Mucosa of descending colon (tissue), 3 donors: ENCODE data around the gene RPRD2. TPM values are rescaled to one million over a fixed set of nuclear protein-coding genes. Genes with fewer than 3 reads are reported as not detected.

Experiments
- ATAC-seq: fragments of 200-7000 bp; cut with Tn5 transposase; one replicate; pipeline ENCODE4 v1.9.1; 2020; ENCODE audit warnings: mild to moderate bottlenecking, moderate library complexity
- DNase-seq, 3 donors: peaks; one replicate each; pipeline ENCODE4 v3.0.0-alpha.2; 2020
- H3K36me3 ChIP-seq: fragments of 200-600 bp; one replicate; pipeline ENCODE4 v1.8.0; 2021; ENCODE audit warnings: low read depth, mild to moderate bottlenecking
- H3K4me1 ChIP-seq: fragments of 200-600 bp; one replicate; pipeline ENCODE4 v1.8.0; 2021; ENCODE audit warnings: low read depth, mild to moderate bottlenecking
- H3K4me3 ChIP-seq: fragments of 200-600 bp; one replicate; pipeline ENCODE4 v1.8.0; 2021; ENCODE audit warnings: mild to moderate bottlenecking
- H3K9me3 ChIP-seq: fragments of 200-600 bp; one replicate; pipeline ENCODE4 v1.8.0; 2021; ENCODE audit warnings: mild to moderate bottlenecking
- intact Hi-C, 2 donors: fragments of 100-400 bp; cut with DNase I in 1 of 2; cut with micrococcal nuclease in 1 of 2; formaldehyde crosslinking; loops; one replicate each; pipeline versions ENCODE4 v1.11.0 to v1.11.1; 2022; cut with DNase I, micrococcal nuclease
- total RNA-seq, 3 donors: library from RNA; stranded (reverse); fragmentation: NEBNext Ultra II Directional in 2 of 3; extraction: Animal tissue kit (Norgen Biotek cat#: 25700) in 2 of 3; gene quantifications; one replicate each; pipeline versions ENCODE4 v1.2.1 to v1.2.4, GENCODE V29; 2021 to 2023
- TF ChIP-seq, protein P1 (sequence below): fragments of 200-600 bp; IDR thresholded peaks from one replicate; pipeline ENCODE4 v1.8.0; 2022; ENCODE audit warnings: antibody characterized with exemption, mild to moderate bottlenecking
- donor health status: DM: no; HTN: no; CAD: no; lungs with moderate emphysema.
- donor health status: DM: no; HTN: no; CAD: no.
- donor health status: DM: no; HTN: yes; CAD: no.

Gene RPRD2
- total RNA-seq, 3 donors from 2014 or later, result 28.3 to 43.1 (median 32.4) TPM

GRCh38 chr1:150511551-150511950, 147.6 kb downstream of the RPRD2 start:
- DNase-seq, result no peak
- no peak for ATAC-seq

GRCh38 chr1:150511985-150512660, 148.2 kb downstream of the RPRD2 start:
- intact Hi-C loops, result no loop called here
- Histone ChIP-seq H3K9me3 (no peaks in the 10 kb centered on the region), H3K4me1 (peaks cover 13% of the 10 kb centered on the region), H3K4me3 (no peak overlapping the region), H3K36me3 (no peaks in the 10 kb centered on the region)
- DNase-seq (no peak), ATAC-seq (no peak)
- TF ChIP-seq, protein P1, sequence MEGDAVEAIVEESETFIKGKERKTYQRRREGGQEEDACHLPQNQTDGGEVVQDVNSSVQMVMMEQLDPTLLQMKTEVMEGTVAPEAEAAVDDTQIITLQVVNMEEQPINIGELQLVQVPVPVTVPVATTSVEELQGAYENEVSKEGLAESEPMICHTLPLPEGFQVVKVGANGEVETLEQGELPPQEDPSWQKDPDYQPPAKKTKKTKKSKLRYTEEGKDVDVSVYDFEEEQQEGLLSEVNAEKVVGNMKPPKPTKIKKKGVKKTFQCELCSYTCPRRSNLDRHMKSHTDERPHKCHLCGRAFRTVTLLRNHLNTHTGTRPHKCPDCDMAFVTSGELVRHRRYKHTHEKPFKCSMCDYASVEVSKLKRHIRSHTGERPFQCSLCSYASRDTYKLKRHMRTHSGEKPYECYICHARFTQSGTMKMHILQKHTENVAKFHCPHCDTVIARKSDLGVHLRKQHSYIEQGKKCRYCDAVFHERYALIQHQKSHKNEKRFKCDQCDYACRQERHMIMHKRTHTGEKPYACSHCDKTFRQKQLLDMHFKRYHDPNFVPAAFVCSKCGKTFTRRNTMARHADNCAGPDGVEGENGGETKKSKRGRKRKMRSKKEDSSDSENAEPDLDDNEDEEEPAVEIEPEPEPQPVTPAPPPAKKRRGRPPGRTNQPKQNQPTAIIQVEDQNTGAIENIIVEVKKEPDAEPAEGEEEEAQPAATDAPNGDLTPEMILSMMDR, result no peak

More at GRCh38 chr1:150511551-150511950, 147.6 kb downstream of the RPRD2 start:
- Histone ChIP-seq H3K9me3 (no peaks in the 10 kb centered on the region), H3K36me3 (no peaks in the 10 kb centered on the region), H3K4me1 (peaks cover 8% of the 10 kb centered on the region), H3K4me3 (no peak overlapping the region)
- intact Hi-C loops, result no loop called here
- TF ChIP-seq, protein P1, result no peak

GRCh38 chr1:150512846-150513245, 148.9 kb downstream of the RPRD2 start:
- TF ChIP-seq, protein P1, result no peak
- peaks cover 16% of the 10 kb centered on the region for H3K4me1 ChIP-seq
- no peaks in the 10 kb centered on the region for H3K36me3 ChIP-seq
- no peak for DNase-seq
- no peaks in the 10 kb centered on the region for H3K9me3 ChIP-seq
- intact Hi-C loops, result no loop called here
- no peak for ATAC-seq
- H3K4me3 ChIP-seq, result no peak overlapping the region

DNA sequence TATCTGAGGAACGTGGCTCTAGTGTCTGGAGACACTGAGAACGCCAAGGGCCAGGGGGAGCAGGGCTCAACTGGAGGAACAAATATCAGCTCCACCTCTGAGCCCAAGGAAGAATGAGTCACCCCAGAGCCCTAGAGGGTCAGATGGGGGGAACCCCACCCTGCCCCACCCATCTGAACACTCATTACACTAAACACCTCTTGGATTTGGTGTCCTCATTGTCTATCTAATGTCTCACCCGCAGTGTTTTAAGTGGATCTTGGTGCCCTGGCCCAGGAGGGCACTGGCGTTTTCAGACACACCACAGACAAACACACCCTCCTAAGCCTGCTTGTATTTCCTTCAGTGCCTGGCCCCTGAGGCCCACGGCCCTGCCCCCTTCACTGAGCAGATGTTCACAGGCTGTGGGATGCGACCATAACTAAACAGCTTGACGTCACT, 149.4 kb downstream of the RPRD2 start:
- Histone ChIP-seq H3K9me3 (no peaks in the 10 kb centered on the region), H3K36me3 (no peaks in the 10 kb centered on the region), H3K4me3 (no peak overlapping the region), H3K4me1 (peaks cover 16% of the 10 kb centered on the region)
- intact Hi-C loops, result no loop called here
- TF ChIP-seq, protein P1, result no peak
- no peak for ATAC-seq
- no peak for DNase-seq

DNA sequence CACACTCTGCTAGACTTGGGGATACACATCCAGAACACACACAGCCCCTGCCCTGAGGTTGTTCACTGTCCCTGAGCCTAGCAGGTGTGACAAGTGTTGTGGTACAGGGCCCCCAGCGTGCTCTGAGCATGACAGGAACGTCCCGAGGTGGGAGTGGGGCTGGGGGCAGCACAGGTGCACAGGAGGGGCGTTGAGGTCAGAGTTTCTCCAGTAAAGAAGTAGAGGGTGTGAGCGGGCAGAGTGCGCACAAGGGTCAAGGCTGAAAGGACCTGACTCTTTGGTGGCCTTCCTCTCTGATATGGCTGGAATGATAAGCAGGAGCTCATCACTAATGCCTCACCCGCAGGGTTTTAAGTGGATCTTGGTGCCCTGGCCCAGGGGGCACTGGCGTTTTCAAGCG, 150.3 kb downstream of the RPRD2 start:
- intact Hi-C loops, result no loop called here
- DNase-seq (no peak), ATAC-seq (no peak)
- TF ChIP-seq, protein P1, result no peak
- peaks cover 16% of the 10 kb centered on the region for H3K4me1 ChIP-seq
- no peaks in the 10 kb centered on the region for H3K9me3 ChIP-seq
- no peaks in the 10 kb centered on the region for H3K36me3 ChIP-seq
- H3K4me3 ChIP-seq, result no peak overlapping the region
